ENCODE results near the gene FBXL7.

FBXL7 gene

GRCh38 chr5:15637886-15638285 is 137.9 kb downstream of the FBXL7 start:
- H3K9me3 ChIP-seq (ENCODE audit: control insufficient read depth in 5 of 5, low read length in 5 of 5): no peaks in the 10 kb centered on the region
- no peaks in the 10 kb centered on the region for H3K27me3 ChIP-seq (ENCODE audit: control insufficient read depth in 5 of 5, insufficient read depth in 4 of 5, low read length in 5 of 5)
- no peaks in the 10 kb centered on the region for H3K4me1 ChIP-seq (ENCODE audit: control insufficient read depth in 5 of 5, insufficient read depth in 5 of 5, low read length in 5 of 5)
- no peak overlapping the region for H3K4me3 ChIP-seq (ENCODE audit: low read depth in 1 of 5, low read length in 5 of 5)
- no peak overlapping the region for H3K9ac ChIP-seq (ENCODE audit: low read length in 5 of 5)
- no peak overlapping the region for H3K27ac ChIP-seq (ENCODE audit: low read depth, low read length)
- H3K36me3 ChIP-seq (ENCODE audit: control insufficient read depth in 5 of 5, insufficient read depth in 5 of 5, low read length in 5 of 5): no peaks in the 10 kb centered on the region

DNA sequence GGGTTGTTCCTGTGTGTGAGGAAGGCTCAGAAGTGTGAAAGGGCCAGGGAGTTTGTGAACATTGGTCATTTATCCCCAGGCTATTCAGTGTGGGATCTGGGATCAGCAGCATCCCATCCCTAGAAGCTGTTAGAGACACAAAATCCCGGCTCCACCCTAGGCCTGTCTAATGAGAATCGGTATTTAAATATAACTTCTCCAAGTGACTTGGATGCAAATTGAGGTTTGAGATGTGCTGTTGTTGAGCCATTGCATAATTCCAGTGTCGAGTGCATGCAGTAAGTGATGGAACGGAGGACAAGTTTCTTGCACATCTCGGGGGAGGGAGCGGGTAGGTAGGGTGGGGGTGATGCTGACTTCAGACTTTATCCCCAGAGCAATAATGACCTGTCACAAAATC is 138.3 kb downstream of the FBXL7 start:
- H3K9ac ChIP-seq (ENCODE audit: low read length in 5 of 5): no peak overlapping the region
- no peak overlapping the region for H3K27ac ChIP-seq (ENCODE audit: low read depth, low read length)
- no peaks in the 10 kb centered on the region for H3K9me3 ChIP-seq (ENCODE audit: control insufficient read depth in 5 of 5, low read length in 5 of 5)
- H3K4me1 ChIP-seq (ENCODE audit: control insufficient read depth in 5 of 5, insufficient read depth in 5 of 5, low read length in 5 of 5): no peaks in the 10 kb centered on the region
- H3K4me3 ChIP-seq (ENCODE audit: low read depth in 1 of 5, low read length in 5 of 5): no peak overlapping the region
- no peaks in the 10 kb centered on the region for H3K27me3 ChIP-seq (ENCODE audit: control insufficient read depth in 5 of 5, insufficient read depth in 4 of 5, low read length in 5 of 5)
- H3K36me3 ChIP-seq (ENCODE audit: control insufficient read depth in 5 of 5, insufficient read depth in 5 of 5, low read length in 5 of 5): no peaks in the 10 kb centered on the region

DNA sequence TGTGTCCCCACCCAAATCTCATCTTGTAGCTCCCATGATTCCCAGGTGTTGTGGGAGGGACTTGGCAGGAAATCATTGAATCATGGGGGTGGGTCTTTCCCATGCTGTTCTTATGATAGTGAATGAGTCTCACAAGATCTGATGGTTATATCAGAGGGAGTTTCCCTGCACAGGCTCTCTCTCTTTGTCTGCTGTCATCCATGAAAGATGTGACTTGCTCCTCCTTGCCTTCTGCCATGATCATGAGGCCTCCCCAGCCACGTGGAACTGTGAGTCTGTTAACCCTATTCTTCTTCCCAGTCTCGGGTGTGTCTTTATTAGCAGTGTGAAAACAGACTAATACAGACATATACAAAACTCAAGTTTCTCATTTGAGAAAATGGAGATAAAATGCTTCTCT is 139.3 kb downstream of the FBXL7 start:
- Histone ChIP-seq H3K27ac (ENCODE audit: low read depth, low read length) (no peak overlapping the region), H3K4me3 (ENCODE audit: low read depth in 1 of 5, low read length in 5 of 5) (no peak overlapping the region), H3K9me3 (ENCODE audit: control insufficient read depth in 5 of 5, low read length in 5 of 5) (no peaks in the 10 kb centered on the region), H3K27me3 (ENCODE audit: control insufficient read depth in 5 of 5, insufficient read depth in 4 of 5, low read length in 5 of 5) (no peaks in the 10 kb centered on the region), H3K36me3 (ENCODE audit: control insufficient read depth in 5 of 5, insufficient read depth in 5 of 5, low read length in 5 of 5) (no peaks in the 10 kb centered on the region), H3K9ac (ENCODE audit: low read length in 5 of 5) (no peak overlapping the region), H3K4me1 (ENCODE audit: control insufficient read depth in 5 of 5, insufficient read depth in 5 of 5, low read length in 5 of 5) (no peaks in the 10 kb centered on the region)

- H3K9ac ChIP-seq (ENCODE audit: low read length in 5 of 5): no peak overlapping the region
- H3K27me3 ChIP-seq (ENCODE audit: control insufficient read depth in 5 of 5, insufficient read depth in 4 of 5, low read length in 5 of 5): no peaks in the 10 kb centered on the region
- no peak overlapping the region for H3K4me3 ChIP-seq (ENCODE audit: low read depth in 1 of 5, low read length in 5 of 5)
- H3K36me3 ChIP-seq (ENCODE audit: control insufficient read depth in 5 of 5, insufficient read depth in 5 of 5, low read length in 5 of 5): no peaks in the 10 kb centered on the region
- peaks cover 0 to 8% (median 0%) of the 10 kb centered on the region in 5 donors for H3K4me1 ChIP-seq (ENCODE audit: control insufficient read depth in 5 of 5, insufficient read depth in 5 of 5, low read length in 5 of 5)
- H3K27ac ChIP-seq (ENCODE audit: low read depth, low read length): no peak overlapping the region
- no peaks in the 10 kb centered on the region for H3K9me3 ChIP-seq (ENCODE audit: control insufficient read depth in 5 of 5, low read length in 5 of 5)
Measured at GRCh38 chr5:15640116-15640515, 140.1 kb downstream of the FBXL7 start.

DNA sequence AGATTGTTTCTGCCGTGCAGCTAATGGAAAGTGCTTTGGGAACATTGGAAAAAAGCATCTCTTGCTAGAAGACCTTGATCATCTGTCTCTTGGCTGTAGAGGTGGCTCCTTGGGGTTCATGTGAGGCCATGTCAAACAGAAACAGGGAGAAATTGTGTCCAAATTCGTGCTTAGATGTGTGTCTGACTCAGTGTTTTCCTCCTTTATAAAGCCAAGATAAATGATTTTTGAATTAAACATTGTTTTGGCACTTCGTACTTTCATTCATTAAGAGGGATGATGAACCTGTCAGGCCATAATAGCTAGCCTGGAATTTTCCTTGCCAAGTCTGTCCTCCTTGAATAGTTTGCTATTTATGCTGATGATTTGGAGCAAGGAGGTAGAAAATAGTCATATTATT is 143.8 kb downstream of the FBXL7 start:
- no peak overlapping the region for H3K27ac ChIP-seq (ENCODE audit: low read depth, low read length)

DNA sequence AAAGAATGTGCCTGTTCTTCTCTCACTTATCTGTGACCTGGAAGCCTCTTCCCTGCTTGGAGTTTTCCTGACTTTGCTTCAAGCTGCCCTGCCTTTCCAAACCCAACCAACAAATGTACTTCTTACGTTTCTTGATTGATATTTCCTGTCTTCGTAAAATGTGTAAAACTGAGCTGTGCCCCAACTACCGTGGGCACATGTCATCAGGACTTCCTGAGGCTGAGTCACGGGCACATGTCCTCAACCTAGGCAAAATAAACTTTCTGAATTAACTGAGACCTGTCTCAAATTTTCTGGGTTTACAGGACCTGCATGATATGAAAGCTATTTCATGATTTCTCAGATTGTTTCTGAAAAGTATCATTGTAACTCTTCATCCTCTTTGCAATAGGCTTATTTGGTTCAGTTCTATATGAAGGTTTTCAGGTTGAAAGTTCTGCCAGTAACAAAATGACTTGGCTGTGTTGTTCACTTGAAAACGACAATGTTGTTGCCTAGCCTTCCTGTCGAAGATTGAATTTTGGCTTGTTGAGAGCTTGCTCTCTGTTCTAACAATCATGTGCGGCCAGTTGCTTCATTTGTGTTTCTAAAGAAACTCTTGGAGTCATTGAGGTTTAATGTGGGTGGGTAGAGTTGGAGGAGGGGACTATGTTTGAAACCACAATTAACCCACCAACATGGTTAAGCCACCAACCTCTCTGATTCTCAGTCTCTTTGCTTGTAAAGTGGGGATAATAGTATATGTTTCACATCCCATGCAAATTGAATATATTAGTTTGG is 145.6 kb downstream of the FBXL7 start:
- Histone ChIP-seq H3K4me3 (ENCODE audit: low read depth in 1 of 5, low read length in 5 of 5) (no peak overlapping the region), H3K9me3 (ENCODE audit: control insufficient read depth in 5 of 5, low read length in 5 of 5) (no peaks in the 10 kb centered on the region), H3K27me3 (ENCODE audit: control insufficient read depth in 5 of 5, insufficient read depth in 4 of 5, low read length in 5 of 5) (no peaks in the 10 kb centered on the region), H3K36me3 (ENCODE audit: control insufficient read depth in 5 of 5, insufficient read depth in 5 of 5, low read length in 5 of 5) (no peaks in the 10 kb centered on the region), H3K4me1 (ENCODE audit: control insufficient read depth in 5 of 5, insufficient read depth in 5 of 5, low read length in 5 of 5) (peaks cover 0 to 15% (median 8%) of the 10 kb centered on the region in 5 donors), H3K27ac (ENCODE audit: low read depth, low read length) (peak overlapping the region; percentile 34), H3K9ac (ENCODE audit: low read length in 5 of 5) (no peak overlapping the region)

More for the DNA sequence above, 143.8 kb downstream of the FBXL7 start:
- H3K4me3 ChIP-seq (ENCODE audit: low read depth in 1 of 5, low read length in 5 of 5): no peak overlapping the region
- no peaks in the 10 kb centered on the region for H3K27me3 ChIP-seq (ENCODE audit: control insufficient read depth in 5 of 5, insufficient read depth in 4 of 5, low read length in 5 of 5)
- H3K4me1 ChIP-seq (ENCODE audit: control insufficient read depth in 5 of 5, insufficient read depth in 5 of 5, low read length in 5 of 5): peaks cover 0 to 15% (median 8%) of the 10 kb centered on the region in 5 donors
- H3K9ac ChIP-seq (ENCODE audit: low read length in 5 of 5): no peak overlapping the region
- no peaks in the 10 kb centered on the region for H3K36me3 ChIP-seq (ENCODE audit: control insufficient read depth in 5 of 5, insufficient read depth in 5 of 5, low read length in 5 of 5)
- no peaks in the 10 kb centered on the region for H3K9me3 ChIP-seq (ENCODE audit: control insufficient read depth in 5 of 5, low read length in 5 of 5)

GRCh38 chr5:15646371-15646770 is 146.4 kb downstream of the FBXL7 start:
- H3K4me3 ChIP-seq (ENCODE audit: low read depth in 1 of 5, low read length in 5 of 5): no peak overlapping the region
- H3K4me1 ChIP-seq (ENCODE audit: control insufficient read depth in 5 of 5, insufficient read depth in 5 of 5, low read length in 5 of 5): peaks cover 0 to 15% (median 8%) of the 10 kb centered on the region in 5 donors
- no peak overlapping the region for H3K27ac ChIP-seq (ENCODE audit: low read depth, low read length)
- H3K27me3 ChIP-seq (ENCODE audit: control insufficient read depth in 5 of 5, insufficient read depth in 4 of 5, low read length in 5 of 5): no peaks in the 10 kb centered on the region
- H3K9ac ChIP-seq (ENCODE audit: low read length in 5 of 5): no peak overlapping the region
- H3K36me3 ChIP-seq (ENCODE audit: control insufficient read depth in 5 of 5, insufficient read depth in 5 of 5, low read length in 5 of 5): no peaks in the 10 kb centered on the region
- no peaks in the 10 kb centered on the region for H3K9me3 ChIP-seq (ENCODE audit: control insufficient read depth in 5 of 5, low read length in 5 of 5)

GRCh38 chr5:15647251-15647650 is 147.3 kb downstream of the FBXL7 start:
- H3K4me3 ChIP-seq (ENCODE audit: low read depth in 1 of 5, low read length in 5 of 5): no peak overlapping the region
- H3K36me3 ChIP-seq (ENCODE audit: control insufficient read depth in 5 of 5, insufficient read depth in 5 of 5, low read length in 5 of 5): no peaks in the 10 kb centered on the region
- H3K9me3 ChIP-seq (ENCODE audit: control insufficient read depth in 5 of 5, low read length in 5 of 5): no peaks in the 10 kb centered on the region
- H3K27ac ChIP-seq (ENCODE audit: low read depth, low read length): no peak overlapping the region
- H3K4me1 ChIP-seq (ENCODE audit: control insufficient read depth in 5 of 5, insufficient read depth in 5 of 5, low read length in 5 of 5): peaks cover 0 to 15% (median 8%) of the 10 kb centered on the region in 5 donors
- H3K27me3 ChIP-seq (ENCODE audit: control insufficient read depth in 5 of 5, insufficient read depth in 4 of 5, low read length in 5 of 5): no peaks in the 10 kb centered on the region
- no peak overlapping the region for H3K9ac ChIP-seq (ENCODE audit: low read length in 5 of 5)

DNA sequence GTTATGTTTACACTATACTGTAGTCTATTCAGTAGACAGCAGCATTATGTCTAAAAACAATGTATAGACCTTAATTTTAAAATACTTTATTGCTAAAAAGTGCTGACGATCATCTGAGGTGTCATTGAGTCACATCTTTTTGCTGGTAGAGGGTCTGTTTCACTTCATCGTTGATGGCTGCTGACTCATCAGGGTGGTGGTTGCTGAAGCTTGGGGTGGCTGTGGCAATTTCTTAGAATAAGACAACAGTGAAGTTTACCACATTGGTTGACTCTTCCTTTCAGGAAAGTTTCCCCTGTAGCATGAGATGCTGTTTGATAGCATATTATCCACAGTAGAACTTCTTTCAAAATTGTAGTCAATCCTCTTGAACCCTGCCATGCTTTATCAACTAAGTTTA is 150.3 kb downstream of the FBXL7 start:
- peaks cover 0 to 14% (median 8%) of the 10 kb centered on the region in 5 donors for H3K4me1 ChIP-seq (ENCODE audit: control insufficient read depth in 5 of 5, insufficient read depth in 5 of 5, low read length in 5 of 5)
- no peaks in the 10 kb centered on the region for H3K36me3 ChIP-seq (ENCODE audit: control insufficient read depth in 5 of 5, insufficient read depth in 5 of 5, low read length in 5 of 5)
- H3K27me3 ChIP-seq (ENCODE audit: control insufficient read depth in 5 of 5, insufficient read depth in 4 of 5, low read length in 5 of 5): no peaks in the 10 kb centered on the region
- no peak overlapping the region for H3K9ac ChIP-seq (ENCODE audit: low read length in 5 of 5)
- no peak overlapping the region for H3K4me3 ChIP-seq (ENCODE audit: low read depth in 1 of 5, low read length in 5 of 5)
- H3K9me3 ChIP-seq (ENCODE audit: control insufficient read depth in 5 of 5, low read length in 5 of 5): no peaks in the 10 kb centered on the region
- no peak overlapping the region for H3K27ac ChIP-seq (ENCODE audit: low read depth, low read length)

DNA sequence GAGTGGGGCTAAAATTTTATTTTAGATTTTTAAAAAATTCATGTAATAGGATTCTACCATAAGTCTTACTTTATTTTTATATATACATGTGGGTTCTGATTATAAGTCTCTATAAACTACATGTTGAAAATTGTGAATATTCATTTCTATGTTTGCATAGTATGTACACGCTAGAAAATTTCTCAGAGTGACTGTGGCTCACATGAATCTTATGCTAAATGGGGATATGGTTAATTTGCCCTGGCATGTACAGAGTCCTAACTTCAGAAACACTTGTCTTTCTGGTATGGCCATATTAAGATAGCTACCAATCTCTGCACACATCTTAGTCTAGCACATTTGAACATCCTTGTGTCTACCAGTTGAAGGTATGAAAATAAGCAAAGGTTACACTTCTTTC is 154.8 kb downstream of the FBXL7 start:
- Histone ChIP-seq H3K9me3 (ENCODE audit: control insufficient read depth in 5 of 5, low read length in 5 of 5) (no peaks in the 10 kb centered on the region), H3K36me3 (ENCODE audit: control insufficient read depth in 5 of 5, insufficient read depth in 5 of 5, low read length in 5 of 5) (no peaks in the 10 kb centered on the region), H3K27me3 (ENCODE audit: control insufficient read depth in 5 of 5, insufficient read depth in 4 of 5, low read length in 5 of 5) (no peaks in the 10 kb centered on the region), H3K4me1 (ENCODE audit: control insufficient read depth in 5 of 5, insufficient read depth in 5 of 5, low read length in 5 of 5) (peaks cover 0 to 9% (median 4%) of the 10 kb centered on the region in 5 donors), H3K4me3 (ENCODE audit: low read depth in 1 of 5, low read length in 5 of 5) (no peak overlapping the region), H3K27ac (ENCODE audit: low read depth, low read length) (no peak overlapping the region), H3K9ac (ENCODE audit: low read length in 5 of 5) (no peak overlapping the region)
